H54 (cell line): ENCODE results near the gene DISP2.

Experiments used
- DNase-seq: peaks from one replicate; pipeline ENCODE4 v3.0.0; 2011; ENCODE audit warnings: low spot score, mixed read lengths; ENCODE audit not compliant: insufficient read length
- FAIRE-seq: peaks from 3 replicates; lab custom pipeline; 2011; peaks lifted over from hg19 to GRCh38; lab: Jason Lieb, UNC
- POLR2A ChIP-seq: IDR thresholded peaks from 2 replicates; pipeline ENCODE4 v1.6.1; 2011; ENCODE audit warnings: low read depth, mild to moderate bottlenecking, low read length

Gene DISP2

DNA sequence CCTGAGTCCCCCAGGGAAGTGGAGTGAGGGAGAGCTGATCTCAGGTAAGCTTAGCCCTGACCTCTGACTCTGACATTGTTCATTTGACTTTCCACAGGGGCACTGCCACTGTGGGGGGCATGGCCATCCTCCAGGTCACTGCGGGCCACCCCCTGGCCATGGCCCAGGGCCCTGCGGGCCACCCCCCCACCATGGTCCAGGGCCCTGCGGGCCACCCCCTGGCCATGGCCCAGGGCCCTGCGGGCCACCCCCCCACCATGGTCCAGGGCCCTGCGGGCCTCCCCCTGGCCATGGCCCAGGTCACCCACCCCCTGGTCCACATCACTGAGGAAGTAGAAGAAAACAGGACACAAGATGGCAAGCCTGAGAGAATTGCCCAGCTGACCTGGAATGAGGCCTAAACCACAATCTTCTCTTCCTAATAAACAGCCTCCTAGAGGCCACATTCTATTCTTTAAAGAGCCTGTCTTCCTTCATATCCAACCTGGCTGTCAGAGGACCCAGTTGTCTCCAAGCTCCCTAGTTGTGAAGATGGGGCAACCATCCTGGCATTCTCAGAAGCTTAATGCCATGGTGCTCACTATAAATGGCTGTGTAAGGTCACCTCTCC lies 1.9 kb upstream of the DISP2 start:
- DNase-seq: no peak
- no peak for TF ChIP-seq POLR2A
- no peak for FAIRE-seq

DNA sequence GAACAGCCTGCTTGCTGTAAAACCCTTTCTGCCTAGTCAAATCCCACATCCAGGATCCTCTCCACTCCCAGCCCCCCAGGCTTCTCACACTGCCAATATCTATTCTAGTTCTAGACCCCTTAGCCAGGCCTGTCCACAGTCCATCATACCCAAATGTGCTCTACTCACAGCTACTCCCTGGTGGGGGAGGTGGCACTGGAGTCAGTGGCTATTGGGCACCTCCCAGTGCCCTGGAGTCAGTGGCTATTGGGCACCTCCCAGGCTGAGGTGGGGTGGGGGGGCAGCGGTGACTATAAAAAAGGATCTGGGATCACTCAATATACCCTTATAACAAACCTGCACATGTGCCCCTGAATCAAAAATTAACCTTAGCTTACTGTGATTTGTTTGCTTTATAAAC lies 773 bp upstream of the DISP2 start:
- TF ChIP-seq POLR2A: no peak
- FAIRE-seq (no peak), DNase-seq (no peak)

DNA sequence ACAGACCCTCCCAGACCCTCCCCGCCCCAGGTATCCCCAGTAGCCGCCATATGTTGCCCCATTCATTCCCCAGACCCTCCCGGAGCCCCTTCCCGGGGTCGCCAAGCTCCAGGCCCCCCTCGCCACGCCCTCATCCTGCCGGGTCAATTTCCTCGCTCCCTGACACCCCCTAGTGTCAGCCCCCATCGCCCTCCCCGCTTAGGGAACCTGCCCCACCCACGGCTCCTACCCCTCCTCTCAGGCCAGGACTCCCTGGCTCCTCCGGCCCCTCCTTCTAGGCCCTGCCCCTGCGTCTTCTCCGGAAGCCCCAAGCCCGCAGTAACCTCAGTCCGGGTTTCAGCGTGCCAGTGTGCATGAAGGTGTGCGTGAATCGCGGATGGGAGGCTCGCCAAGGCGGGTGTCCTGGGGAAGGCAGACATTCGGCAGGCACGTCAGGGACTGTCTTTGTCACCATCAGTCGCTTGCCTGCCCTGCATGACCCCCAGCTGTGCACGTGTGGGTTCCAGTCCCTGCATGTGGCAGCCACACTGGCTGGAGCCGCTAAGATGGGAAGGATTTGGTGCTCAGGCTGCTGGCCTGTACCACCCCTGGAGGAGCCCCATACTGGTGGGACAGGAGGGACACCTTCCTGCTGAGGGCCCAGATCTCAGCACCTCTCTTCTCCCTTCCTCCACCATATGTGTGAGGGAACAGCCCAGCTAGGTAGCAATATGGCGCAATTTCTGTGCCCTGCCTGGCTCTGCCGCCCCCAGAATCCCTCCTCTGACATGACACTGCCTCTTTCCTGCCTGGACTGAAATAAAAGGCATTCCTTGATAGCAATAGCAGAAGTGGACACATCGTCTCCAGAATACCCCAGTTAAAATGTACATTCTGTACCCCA lies 693 bp downstream of the DISP2 start:
- DNase-seq: no peak
- no peak for TF ChIP-seq POLR2A
- FAIRE-seq: no peak

DNA sequence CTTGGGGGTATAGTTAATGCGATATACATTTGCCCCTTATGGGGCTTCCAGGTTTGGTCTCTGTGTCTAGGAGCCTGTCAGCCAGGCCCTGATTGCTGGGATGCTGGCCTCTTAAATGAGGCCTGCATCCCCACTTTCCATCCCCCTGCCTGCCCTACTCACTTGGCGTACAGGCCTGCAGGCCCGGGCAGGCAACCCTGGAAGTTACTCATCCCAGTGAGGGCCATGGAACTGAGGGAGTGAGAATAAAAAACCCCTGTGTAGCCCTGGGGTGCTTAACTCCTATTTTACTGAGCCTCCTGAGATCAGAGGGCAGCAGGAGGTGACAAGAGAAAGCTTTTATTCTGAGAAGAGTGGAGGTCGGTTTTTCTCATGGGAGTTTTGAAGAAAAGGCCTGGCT lies 2.0 kb downstream of the DISP2 start:
- FAIRE-seq: no peak
- no peak for TF ChIP-seq POLR2A
- DNase-seq: no peak

DNA sequence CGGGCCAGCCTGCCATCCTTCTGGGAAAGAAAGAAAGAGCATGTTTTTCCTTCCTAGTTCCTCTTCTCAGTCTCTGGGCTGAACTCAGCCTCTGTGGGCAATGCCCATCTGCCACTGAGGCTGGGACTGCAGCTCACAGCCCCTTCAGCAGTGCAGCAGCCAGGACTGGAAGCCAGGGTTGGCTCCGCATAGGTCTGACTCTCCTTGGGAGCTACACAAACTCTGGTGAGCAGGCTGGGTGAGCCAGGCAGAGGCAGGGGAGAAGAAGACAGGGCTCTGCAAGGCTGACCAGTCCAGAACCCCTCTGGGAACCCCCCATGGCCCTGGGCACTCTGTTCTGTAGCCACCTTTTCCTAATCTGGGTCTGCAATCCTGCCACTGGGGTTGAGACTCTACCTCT lies 3.6 kb downstream of the DISP2 start:
- FAIRE-seq: no peak
- no peak for DNase-seq
- no peak for TF ChIP-seq POLR2A

DNA sequence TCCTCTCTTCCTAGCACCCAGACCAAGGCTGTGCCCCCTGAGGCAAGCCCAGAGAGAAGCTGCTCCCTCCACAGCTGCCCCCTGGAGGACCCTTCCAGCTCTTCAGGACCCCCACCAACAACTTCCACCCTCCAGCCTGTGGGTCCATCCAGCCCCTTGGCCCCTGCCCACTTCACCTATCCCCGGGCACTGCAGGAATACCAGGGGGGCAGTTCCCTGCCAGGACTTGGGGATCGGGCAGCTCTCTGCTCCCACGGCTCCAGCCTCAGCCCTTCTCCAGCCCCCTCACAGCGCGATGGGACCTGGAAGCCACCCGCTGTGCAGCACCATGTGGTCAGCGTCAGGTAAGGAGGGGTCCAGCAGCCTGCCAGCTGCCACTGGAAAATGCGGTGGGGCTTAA lies 5.6 kb downstream of the DISP2 start:
- no peak for FAIRE-seq

DNA sequence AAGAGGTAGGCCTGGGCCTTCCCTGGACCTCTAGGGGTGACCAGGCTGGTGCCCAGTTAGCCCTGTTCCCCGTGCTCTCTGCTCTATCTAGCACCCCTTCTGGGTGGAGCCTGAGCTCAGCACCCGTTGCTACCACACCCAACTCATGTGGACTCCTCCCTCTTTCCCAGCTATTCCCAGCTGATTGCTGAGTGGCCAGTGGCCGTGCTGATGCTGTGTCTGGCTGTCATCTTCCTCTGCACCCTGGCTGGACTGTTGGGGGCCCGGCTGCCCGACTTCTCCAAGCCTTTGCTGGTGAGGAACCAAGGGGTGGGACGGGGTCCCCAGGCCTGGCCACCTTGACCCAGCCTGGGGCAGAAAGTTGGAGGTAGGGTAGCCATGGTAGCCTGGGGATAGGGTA lies 6.2 kb downstream of the DISP2 start:
- DNase-seq (peak; percentile 68), FAIRE-seq (no peak)
- no peak for TF ChIP-seq POLR2A

More for the DNA sequence above, 5.6 kb downstream of the DISP2 start:
- TF ChIP-seq POLR2A: no peak
- DNase-seq: no peak

DNA sequence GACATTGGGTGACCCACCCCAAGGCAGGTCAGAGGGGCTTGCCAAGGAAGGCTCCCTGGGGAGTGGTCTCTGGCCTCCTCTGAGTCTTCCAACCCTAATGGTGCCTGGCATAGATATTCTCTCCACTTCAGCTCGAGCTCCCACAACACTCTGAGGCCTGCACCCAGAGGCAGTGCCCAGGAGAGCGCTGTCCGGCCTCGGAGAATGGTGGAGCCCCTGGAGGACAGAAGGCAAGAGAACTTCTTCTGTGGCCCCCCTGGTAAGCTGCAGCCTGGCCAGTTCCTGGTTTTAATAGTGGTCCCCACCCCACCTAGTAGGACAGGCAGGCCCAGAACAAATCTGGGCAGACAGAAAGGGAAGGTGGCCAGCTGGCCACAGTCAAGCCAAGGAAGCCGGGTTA lies 7.0 kb downstream of the DISP2 start:
- no peak for DNase-seq
- no peak for FAIRE-seq
- TF ChIP-seq POLR2A: no peak

DNA sequence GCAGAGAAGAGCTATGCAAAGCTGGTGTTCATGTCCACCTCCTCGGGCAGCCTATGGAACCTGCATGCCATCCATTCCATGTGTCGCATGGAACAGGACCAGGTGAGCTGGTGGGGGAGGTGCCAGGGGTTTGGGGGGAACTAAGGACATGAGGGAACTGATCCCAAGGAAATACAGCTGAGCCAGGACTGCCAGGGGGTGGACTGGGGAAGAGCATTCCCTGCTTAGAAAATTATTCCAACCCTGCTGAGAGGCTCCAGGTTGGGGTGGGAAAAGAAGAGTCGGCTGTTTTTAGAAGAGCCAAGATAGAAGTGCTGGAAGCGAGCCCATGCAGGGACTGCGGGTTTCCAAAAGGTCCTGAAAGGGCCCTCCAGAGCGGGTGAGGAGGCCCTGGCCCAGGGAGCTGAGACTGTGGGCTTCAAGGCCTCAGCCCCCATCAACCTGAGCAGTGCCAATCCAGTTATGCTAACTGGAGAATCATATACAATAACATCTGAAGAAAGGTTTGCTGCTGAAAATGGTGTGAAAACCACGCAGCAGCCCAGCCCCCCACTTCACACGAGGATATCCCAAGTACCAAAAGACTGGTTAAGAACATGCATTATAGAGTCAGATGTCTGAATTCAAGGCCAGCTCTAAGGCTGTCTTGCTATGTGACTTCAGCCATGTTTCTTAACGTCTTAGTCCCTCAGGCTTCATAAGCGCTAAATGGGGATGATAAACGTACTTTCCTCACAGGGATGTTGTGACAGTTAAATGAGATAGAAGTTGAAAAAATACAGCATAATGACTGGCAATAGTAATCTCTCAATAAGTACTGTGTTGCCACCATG lies 7.8 kb downstream of the DISP2 start:
- TF ChIP-seq POLR2A: no peak
- DNase-seq: no peak

DNA sequence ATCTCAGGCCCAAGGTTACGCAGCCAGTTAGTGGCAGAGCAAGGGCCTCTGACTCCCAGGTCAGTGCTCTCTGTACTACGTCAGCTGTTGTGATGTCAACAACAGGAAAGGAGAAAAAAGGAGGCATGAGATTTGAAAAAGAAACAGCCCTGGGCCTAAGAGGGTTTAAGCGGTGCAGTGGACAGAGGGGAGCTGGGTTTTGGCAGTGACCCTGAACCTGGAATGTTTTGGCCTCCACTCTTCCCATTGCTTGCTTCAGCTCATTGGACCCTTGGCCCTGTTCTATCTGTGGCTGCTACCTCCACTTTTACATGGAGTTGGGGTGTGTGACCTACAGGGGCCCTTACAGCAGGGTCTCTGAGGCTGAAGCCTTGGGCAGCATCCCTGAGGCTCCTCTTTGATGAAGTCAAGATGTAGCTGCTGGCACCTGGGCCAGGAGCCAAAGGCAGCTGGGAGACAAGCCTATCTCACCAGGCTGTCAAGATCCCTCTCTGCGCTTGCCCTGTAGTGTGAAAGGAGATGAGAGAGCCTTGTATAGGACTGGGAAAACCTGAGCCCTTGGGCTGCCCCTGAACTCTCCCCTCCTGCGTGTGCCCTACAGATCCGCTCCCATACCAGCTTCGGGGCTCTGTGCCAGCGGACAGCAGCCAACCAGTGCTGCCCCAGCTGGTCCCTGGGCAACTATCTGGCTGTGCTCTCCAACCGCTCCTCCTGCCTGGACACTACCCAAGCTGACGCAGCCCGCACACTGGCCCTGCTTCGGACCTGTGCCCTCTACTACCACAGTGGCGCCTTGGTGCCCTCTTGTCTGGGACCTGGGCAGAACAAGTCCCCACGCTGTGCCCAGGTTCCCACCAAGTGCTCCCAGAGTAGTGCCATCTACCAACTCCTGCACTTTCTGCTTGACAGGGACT lies 8.7 kb downstream of the DISP2 start:
- DNase-seq (no peak), FAIRE-seq (no peak)
- no peak for TF ChIP-seq POLR2A

More for the DNA sequence above, 7.8 kb downstream of the DISP2 start:
- FAIRE-seq: no peak

DNA sequence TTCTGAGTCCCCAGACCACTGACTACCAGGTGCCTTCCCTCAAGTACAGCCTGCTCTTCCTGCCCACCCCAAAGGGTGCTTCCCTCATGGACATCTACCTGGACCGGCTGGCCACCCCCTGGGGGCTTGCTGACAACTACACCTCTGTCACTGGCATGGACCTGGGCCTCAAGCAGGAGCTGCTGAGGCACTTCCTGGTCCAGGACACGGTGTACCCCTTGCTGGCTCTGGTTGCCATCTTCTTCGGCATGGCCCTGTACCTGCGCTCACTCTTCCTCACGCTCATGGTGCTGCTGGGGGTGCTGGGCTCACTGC lies 9.3 kb downstream of the DISP2 start:
- DNase-seq: no peak
- no peak for TF ChIP-seq POLR2A
- no peak for FAIRE-seq

DNA sequence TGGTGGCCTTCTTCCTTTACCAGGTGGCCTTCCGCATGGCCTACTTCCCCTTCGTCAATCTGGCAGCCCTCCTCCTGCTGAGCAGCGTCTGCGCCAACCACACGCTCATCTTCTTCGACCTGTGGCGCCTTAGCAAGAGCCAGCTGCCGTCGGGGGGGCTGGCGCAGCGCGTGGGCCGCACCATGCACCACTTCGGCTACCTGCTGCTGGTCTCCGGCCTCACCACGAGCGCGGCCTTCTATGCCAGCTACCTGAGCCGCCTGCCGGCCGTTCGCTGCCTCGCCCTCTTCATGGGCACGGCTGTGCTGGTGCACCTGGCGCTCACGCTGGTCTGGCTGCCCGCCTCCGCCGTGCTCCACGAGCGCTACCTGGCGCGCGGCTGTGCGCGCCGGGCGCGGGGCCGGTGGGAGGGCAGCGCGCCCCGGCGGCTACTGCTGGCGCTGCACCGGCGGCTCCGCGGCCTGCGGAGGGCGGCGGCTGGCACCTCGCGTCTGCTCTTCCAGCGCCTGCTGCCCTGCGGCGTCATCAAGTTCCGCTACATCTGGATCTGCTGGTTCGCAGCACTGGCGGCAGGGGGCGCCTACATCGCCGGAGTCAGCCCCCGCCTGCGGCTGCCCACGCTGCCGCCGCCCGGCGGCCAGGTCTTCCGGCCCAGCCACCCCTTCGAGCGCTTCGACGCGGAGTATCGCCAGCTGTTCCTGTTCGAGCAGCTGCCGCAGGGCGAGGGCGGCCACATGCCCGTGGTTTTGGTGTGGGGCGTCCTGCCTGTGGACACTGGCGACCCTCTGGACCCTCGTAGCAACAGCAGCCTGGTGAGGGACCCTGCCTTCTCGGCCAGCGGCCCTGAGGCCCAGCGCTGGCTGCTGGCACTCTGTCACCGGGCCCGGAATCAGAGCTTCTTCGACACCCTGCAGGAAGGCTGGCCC lies 9.9 kb downstream of the DISP2 start:
- FAIRE-seq (no peak), DNase-seq (peak; percentile 95)
- no peak for TF ChIP-seq POLR2A
